GM12892 (cell line): Measurements from ENCODE around the gene AKR1C3.

Source experiments
- POLR2A ChIP-seq: IDR thresholded peaks from 2 replicates; pipeline ENCODE4 v1.6.1; 2011; ENCODE audit warnings: low read depth, low read length, control low read depth
- POLR2AphosphoS5 ChIP-seq: IDR thresholded peaks from 2 replicates; pipeline ENCODE4 v1.6.1; 2011; ENCODE audit warnings: low read depth, low read length, control low read depth
- TAF1 ChIP-seq: IDR thresholded peaks from 2 replicates; pipeline ENCODE4 v1.6.1; 2011; ENCODE audit warnings: low read depth, mild to moderate bottlenecking, control low read depth, low read length, borderline replicate concordance

DNA sequence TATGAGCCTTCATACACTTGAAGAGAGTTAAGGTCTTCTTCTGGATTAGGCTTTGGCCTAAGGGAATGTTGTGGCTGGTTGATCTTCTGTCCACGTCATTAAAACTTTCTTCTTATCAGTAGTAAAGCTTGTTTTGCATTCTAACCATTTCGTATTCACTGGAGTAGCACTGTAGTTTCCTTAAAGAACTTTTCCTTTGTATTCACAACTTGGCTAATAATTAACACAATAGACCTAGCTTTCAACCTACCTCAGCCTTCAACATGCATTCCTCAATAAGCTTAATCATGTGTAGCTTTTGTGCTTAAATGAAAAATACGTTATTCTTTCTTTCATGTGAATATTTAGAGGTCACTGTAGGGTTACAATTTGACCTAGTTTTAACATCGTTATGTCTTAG, 48.0 kb downstream of the AKR1C3 start:
- TF ChIP-seq POLR2A (no peak), TAF1 (no peak), POLR2AphosphoS5 (no peak)
